CD4-positive, alpha-beta memory T cell (primary cell): Measurements from ENCODE around the gene UQCC5. TPM values are rescaled to one million over a fixed set of nuclear protein-coding genes. Genes with fewer than 3 reads are reported as not detected.

Experiments used
- polyA plus RNA-seq, 2 donors: library from polyadenylated mRNA; unstranded; fragments of 300-500 nt; fragmentation: Illumina TruSeq; gene quantifications; one replicate each; pipeline ENCODE4 v1.2.3, GENCODE V29; 2021
- total RNA-seq, 2 experiments: library from RNA; stranded (reverse); gene quantifications; one replicate each; pipeline ENCODE4 v1.2.3, GENCODE V29; 2021

Gene UQCC5
- total and polyA plus RNA-seq, 4 experiments from 2014 or later: 12.1 to 27.1 (median 19.8) TPM

Other genes starting within 250 kb of the UQCC5 start
- 10 to 100 TPM; 29.4 to 35.1 TPM for gene GLYCTK, start 248.8 kb upstream of the UQCC5 start, total RNA-seq
- gene GLYCTK, start 248.8 kb upstream of the UQCC5 start, polyA plus RNA-seq: 1 to 10 TPM; 4.9 to 9.7 TPM
- gene DNAH1, start 220.3 kb upstream of the UQCC5 start, total RNA-seq: 10 to 100 TPM; 45.1 to 49.8 TPM
- 1 to 10 TPM in 1 of 2 donors, under 1 TPM in 1; 0.02 to 1.2 TPM for gene DNAH1, start 220.3 kb upstream of the UQCC5 start, polyA plus RNA-seq
- 10 to 100 TPM; 77.2 to 88.8 TPM for gene BAP1, start 126.6 kb upstream of the UQCC5 start, total RNA-seq
- gene BAP1, start 126.6 kb upstream of the UQCC5 start, polyA plus RNA-seq: 10 to 100 TPM; 10.0 to 26.9 TPM
- 10 to 100 TPM; 13.3 to 15.1 TPM for gene PHF7, start 125.9 kb upstream of the UQCC5 start, total RNA-seq
- 10 to 100 TPM in 1 of 2 donors, 1 to 10 TPM in 1; 4.6 to 10.2 TPM for gene PHF7, start 125.9 kb upstream of the UQCC5 start, polyA plus RNA-seq
- under 1 TPM; 0.17 to 0.22 TPM for gene SEMA3G, start 91.5 kb upstream of the UQCC5 start, total RNA-seq
- gene SEMA3G, start 91.5 kb upstream of the UQCC5 start, polyA plus RNA-seq: under 1 TPM in 1 of 2 donors, not detected in 1; 0.29 TPM
- gene TNNC1, start 82.6 kb upstream of the UQCC5 start, total RNA-seq: 1 to 10 TPM; 5.3 to 7.1 TPM
- under 1 TPM in 1 of 2 donors, not detected in 1; 0.92 TPM for gene TNNC1, start 82.6 kb upstream of the UQCC5 start, polyA plus RNA-seq
- 100 to 1,000 TPM; 189 to 205 TPM for gene NISCH, start 81.0 kb upstream of the UQCC5 start, total RNA-seq
- gene NISCH, start 81.0 kb upstream of the UQCC5 start, polyA plus RNA-seq: 10 to 100 TPM; 10.2 to 25.8 TPM
- gene STAB1, start 41.3 kb upstream of the UQCC5 start, total RNA-seq: 10 to 100 TPM; 11.3 to 13.9 TPM
- not detected for gene STAB1, start 41.3 kb upstream of the UQCC5 start, polyA plus RNA-seq
- 1 to 10 TPM; 5.5 to 5.8 TPM for gene NT5DC2, start 2.7 kb upstream of the UQCC5 start, total RNA-seq
- 1 to 10 TPM in 1 of 2 donors, not detected in 1; 1.3 TPM for gene NT5DC2, start 2.7 kb upstream of the UQCC5 start, polyA plus RNA-seq
- gene PBRM1, start 149.3 kb downstream of the UQCC5 start, total RNA-seq: 10 to 100 TPM; 74.2 to 78.5 TPM
- 10 to 100 TPM; 67.9 to 91.6 TPM for gene PBRM1, start 149.3 kb downstream of the UQCC5 start, polyA plus RNA-seq
- gene GNL3, start 149.4 kb downstream of the UQCC5 start, total RNA-seq: 10 to 100 TPM; 80.3 to 88.4 TPM
- 10 to 100 TPM; 47.9 to 70.1 TPM for gene GNL3, start 149.4 kb downstream of the UQCC5 start, polyA plus RNA-seq
- gene GLT8D1, start 169.2 kb downstream of the UQCC5 start, total RNA-seq: 10 to 100 TPM; 49.7 to 49.9 TPM
- gene GLT8D1, start 169.2 kb downstream of the UQCC5 start, polyA plus RNA-seq: 10 to 100 TPM; 61.1 to 68.8 TPM
- gene SPCS1, start 169.5 kb downstream of the UQCC5 start, total RNA-seq: 10 to 100 TPM; 90.5 to 94.7 TPM
- 100 to 1,000 TPM; 315 to 331 TPM for gene SPCS1, start 169.5 kb downstream of the UQCC5 start, polyA plus RNA-seq
- 10 to 100 TPM; 26.8 to 27.9 TPM for gene NEK4, start 234.3 kb downstream of the UQCC5 start, total RNA-seq
- gene NEK4, start 234.3 kb downstream of the UQCC5 start, polyA plus RNA-seq: 10 to 100 TPM in 1 of 2 donors, 1 to 10 TPM in 1; 7.0 to 12.9 TPM
- gene ITIH1, start 241.0 kb downstream of the UQCC5 start, total RNA-seq: not detected
- gene ITIH1, start 241.0 kb downstream of the UQCC5 start, polyA plus RNA-seq: not detected